NCI-H1048 (cell line): Measurements from ENCODE around the gene ABCF2.

Experiments used
- DNase-seq: peaks from one replicate; lab custom pipeline; 2025; lab: John Stamatoyannopoulos, UW

ABCF2 gene

DNA sequence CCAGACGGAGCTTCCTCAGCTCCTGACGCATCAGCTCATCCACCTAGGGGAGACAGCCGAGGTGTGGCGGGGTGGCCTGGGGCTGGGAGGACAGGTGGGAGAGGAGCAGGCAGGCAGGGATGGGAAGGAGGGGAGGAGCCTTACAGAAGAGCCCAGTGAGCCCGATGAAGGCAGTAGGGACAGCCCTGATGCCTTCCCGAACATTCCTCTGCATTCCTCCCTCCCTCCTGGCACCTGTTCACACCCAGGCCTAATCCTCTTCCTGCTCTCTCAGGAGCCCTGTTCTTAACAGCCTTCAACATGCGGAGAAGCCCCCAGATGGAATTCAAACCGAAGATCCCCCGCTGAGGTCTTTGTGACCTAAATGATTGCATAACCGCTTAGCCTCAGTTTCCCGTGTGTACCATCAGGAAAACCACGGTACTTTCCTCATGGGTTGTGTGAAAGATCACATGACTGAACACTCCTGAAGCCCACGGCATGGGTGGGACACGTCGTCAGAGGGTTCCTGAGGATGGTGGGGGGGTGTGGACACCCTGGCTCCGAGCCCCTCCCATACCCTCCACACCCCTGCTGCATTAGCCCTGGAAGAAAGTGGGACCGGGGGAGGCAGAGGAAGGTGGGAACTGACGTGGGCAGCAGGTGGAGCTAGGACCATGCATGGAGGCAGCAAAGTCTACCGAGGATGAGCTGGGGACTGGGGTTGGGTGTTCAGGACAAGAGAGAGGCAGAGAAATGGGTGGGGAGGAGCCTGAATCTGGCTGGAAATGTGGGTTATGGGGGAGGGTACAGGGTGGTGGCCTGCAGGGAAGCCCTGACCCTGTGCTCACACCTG, 31.2 kb downstream of the ABCF2 start:
- no peak for DNase-seq

DNA sequence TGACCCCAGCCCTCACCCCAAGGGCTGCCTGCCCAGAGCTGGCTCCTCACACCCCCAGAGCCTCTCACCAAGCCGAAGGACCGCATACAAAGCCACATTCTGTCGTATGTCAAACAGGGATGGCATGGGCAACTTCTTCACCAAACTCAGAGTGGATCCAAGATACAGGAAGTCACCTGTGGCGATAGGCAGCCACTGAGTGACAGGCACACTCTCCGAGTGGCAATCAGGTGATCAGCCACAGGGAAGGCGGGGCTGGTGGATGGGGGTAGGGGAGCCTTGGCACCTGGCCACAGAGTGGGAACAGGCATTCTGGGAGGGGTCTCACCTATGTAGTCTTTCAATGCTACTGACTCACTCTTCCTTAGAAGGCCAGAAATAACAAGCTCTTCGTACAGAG, 32.8 kb downstream of the ABCF2 start:
- DNase-seq: no peak

DNA sequence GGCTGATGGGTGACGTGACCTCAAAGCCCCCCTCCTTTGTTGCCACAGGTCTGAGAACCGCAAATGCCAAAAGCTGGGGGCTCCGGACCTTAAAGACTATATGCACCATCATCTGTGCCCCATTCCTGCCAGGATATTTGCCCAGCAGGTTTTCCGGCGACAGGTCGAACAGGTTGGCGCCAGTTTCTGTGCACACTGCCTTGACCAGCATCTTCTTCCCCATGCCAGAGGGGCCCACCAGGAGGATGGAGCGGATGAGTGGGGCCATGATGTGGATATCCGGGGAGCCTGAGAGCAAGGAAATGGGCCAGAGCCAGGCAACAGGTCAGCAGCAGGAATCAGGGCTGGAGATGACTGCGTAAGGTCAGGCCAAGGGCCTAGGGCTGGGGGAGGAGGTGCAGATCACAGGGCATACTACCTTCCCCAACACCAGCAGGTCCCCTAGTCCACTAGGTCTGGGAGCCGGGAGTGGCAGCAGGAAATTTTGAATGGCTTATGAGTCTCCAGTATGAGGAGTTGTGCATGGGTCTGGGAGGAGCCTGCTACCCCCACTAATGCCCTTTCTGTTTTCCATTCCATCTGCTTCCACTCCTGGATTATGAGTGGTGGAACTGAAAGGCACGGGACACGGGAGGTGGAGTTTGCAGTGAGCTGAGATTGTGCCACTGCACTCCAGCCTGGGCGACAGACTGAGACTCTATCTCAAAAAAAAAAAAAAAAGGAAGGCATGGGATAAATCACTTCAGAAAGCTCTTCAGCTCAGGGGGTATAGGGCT, 33.6 kb downstream of the ABCF2 start:
- no peak for DNase-seq

DNA sequence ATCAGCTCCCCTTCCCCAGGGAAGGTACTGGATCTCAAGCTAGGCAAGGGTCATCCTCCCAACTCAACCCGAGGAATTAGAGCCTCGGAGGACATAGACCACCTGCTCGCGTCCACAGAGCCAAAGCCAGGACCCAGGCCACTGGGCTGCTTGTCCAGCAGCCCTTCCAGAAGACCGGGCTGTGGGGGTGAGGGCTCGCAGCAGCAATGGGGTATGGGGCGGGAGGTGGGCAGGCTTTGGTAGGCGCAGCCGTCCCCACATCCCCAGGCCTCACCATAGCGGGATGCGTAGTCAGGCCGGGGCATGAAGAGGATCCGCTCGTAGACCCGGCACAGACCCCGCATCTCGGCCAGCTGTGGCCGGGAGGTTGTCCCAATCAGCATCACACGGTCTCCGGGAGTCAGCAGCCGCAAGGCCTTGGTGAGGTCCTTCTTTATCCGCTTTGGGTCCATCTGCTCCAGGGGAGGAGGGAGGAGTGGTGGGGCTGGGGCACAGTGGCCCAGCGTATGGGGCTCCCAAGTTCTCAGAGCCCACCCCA, 34.9 kb downstream of the ABCF2 start:
- no peak for DNase-seq

DNA sequence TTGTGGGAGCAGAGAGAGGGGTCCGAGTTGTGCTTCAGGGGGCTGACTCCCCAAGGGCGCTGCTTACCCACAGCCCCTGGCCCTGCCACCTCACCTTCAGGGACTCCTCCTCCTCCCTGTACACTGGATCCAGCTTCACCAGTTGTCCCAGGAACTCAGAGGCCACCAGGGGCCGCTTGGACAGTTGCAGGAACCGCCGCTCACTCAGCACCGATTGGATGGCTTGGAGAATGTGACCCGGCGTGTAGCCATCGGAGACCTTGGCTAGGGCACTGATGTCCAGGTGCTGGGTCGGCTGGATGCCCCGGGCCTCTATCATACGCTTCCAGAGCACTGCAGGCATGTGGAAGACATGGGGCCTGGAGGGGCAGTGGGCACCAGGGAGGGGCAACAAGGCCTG, 35.5 kb downstream of the ABCF2 start:
- no peak for DNase-seq

DNA sequence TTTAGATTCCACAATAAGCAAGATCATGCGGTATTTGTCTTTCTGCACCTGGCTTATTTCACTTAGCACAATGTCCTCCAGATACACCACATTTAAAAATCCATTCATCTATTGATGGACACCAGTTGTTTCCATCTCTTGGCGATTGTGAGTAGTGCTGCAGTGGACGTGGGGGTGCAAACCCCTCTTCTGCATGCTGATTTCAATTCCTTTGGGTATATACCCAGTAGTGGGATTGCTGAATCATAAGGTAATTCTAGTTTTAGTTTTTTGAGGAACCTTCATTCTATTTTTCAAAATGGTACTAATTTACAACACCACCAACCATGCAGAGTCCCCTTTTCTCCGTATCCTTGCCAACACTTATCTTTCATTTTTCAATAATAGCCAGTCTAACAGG, 38.0 kb downstream of the ABCF2 start:
- no peak for DNase-seq

DNA sequence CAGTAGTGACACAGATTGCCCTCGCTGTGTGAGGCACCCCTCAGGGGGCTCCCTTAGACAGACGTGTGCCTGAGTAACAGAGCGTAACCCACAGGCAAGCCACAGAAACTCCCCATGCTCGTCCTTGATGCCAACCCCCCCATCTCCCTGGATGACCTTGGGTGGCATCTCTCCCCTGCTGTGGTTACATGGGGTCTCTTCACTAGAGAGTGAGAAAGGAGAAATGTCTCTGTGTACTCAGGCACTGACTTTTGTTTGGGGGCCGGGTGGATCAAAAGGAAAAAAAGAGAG, 38.8 kb downstream of the ABCF2 start:
- DNase-seq: no peak

DNA sequence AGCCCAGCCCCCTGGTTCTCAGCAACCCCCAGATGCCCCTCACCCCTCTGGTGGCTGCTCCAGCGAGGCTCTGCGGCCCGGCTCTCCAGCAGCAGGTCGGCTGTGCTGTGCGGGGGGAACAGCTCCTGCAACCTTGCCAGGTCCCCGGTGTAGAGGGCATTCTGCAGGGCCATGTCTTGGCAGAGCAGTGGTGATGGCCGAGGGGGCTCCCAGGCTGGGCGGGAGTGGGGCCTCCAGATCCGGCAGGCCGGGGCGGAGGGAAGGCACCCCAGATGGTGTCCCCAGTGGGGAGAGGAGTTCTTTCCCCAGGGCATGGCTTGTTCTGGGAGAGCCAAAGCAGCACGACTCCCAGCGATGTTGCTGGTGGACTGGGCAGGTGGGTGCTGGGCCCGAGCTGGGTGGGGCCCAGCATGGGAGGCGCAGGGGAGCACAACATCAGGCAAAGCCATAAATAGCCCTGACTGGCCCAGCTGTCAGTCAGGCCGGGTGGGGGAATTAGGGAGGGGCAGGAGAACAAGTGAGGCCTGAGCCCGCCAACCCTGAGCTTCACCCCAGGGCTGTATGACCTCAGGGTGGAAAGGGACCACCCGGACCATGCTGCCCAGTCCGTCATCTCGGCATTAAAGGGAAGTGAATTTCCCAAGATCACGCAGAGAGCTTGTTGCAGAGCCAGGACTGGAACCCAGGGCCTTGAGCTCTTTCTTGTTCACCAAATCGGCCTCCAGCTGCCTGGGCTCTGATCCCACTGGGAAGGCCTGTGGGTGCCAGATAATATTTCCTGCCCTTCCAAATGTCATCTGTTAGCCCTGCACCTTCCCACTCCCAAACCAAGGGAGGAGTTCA, 39.4 kb downstream of the ABCF2 start:
- no peak for DNase-seq

DNA sequence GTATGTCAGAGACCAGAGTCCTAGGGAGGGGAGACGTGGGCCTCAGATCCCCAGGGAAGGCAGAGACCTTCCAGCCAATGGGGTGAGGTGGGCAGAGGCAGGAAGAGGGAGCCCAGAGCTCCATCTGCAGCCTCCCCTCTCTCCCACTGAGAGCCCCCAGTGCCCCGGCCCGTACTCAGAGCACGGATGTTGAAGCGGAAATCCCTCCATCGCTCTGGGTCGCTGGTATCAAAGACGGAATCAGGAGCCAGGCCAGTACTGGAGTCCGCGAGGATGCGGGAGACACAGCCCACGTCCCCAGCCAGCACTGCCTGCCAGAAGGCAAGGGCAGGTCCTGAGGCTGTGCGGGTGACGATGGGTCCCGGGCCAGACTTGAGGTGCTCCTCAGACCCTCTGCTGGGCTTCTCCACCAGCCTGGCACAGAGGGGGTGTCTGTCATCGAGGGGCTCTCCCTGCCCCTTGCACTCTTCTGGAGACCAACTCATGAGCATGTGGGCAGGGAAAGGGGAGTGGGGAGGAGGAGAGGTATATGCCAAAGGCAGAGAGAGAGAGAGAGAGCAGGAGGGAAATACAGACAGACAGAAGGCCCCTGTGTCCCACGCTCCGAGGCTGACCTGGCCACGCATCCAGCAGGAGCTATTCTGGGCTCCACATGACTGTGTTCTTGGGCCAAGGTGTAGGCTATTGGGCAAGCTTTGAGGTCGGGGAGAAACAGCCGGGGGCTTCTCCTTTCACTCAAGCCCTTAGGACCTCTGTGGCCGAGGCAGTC, 40.2 kb downstream of the ABCF2 start, which contains the start of gene ASB10:
TSS of gene ASB10 (minus strand) at position 611 of the 769 bp plus-strand sequence. CDS start at position 491, 120 bp downstream.
- DNase-seq: no peak

DNA sequence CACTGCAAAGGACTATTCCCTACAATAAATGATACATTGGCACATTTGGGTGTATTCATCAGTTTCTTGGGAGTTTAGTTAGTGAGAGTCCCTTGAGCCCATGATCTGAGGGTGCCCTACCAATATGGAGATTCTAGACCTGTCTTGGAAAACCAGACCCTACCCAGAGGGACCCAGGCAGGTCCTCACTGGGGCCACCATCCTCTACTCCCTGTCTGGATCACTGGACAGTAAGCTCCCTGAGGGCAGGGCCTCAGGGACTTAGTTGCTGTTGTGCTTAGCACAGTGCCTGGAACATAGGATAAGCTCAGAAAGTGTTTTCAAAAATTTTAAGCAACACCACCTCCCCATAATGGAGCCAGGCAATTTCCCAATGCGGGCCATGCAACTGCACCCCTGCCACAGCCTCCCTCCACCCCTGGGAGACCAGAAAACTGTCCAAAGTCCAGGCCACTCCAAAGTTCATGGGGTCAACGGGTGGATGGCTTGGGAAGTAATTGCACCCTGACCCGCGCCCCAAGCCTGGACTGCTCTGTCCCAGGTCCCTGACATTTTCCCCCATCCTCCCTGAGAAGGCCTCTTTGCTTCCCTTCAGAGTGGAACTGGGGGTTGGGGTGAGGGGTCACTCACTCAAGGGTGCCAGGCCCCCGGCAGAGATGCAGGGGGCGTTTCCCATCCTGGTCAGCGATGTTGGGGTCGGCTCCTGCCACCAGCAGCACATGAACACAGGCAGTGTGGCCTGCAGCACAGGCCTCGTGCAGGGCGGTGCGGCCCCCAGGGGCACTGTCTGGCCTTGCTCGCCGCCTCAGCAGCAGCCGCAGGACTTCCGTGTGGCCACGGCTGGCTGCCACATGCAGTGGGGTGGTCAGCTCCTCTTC, 41.0 kb downstream of the ABCF2 start:
- DNase-seq: no peak

DNA sequence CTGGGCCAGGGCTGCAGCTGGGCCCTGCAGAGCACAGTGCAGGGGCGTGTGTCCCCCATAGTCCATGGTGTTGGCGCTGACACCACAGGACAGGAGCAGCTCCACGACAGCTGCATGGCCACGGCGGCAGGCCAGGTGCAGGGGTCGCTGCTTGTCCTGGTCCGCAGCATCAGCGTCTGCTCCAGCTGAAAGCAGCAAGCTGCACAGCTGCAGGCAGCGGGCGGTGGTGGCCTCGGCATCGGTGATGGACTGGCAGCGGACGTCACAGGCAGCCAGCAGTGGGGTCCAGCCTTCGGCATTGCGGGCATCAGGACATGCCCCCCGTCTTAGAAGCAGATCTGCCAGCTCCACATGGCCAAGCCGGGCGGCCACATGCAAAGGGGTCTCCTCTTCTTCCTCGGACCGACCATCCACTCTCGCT, 46.0 kb downstream of the ABCF2 start:
- no peak for DNase-seq

DNA sequence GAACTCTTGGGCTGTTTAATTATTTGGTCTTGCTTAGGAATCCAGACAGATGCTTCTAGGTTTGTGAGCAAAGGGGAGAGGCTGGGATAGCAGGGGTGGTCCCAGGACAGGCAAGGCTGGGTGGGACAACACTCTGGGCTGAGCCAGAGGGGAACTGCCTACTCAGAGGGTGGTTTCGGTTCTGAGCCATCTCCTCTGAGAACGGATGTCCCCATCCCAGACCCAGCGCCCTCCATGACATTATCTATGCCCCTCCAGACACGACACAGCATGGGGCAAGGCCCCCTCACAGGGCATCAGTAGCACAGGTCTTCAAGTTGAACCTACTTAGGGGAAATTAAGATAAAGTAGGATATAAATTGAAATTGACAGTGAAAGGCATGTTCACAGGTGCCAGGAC, 47.1 kb downstream of the ABCF2 start:
- DNase-seq: no peak

DNA sequence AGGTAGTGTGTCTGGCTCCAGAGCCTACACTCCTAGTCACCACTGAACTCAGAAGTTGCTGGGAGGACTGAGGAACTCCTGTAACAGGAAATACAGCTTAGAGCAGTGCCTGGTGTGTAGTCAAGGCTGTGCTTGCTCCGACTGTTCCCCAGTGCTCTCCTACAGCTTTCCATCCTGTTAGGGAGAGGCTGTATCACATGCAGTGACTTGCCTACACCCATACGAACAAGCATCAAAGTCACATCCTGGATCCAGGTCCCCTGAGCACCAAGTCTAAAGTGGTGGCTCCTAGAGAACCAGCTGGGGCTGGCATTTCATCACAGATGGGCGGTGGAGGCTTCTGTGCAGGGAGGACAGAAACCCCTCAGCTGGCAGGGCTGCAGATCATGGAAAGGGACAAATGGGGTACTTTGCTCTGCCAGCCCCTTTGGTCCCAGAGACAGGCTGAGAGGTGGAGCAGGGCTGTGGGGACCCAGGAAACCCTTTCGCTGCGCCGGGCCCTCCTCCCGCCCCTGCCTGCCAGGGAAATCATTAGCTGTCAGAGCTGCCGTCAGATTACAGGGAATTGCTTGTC, 47.6 kb downstream of the ABCF2 start:
- DNase-seq: no peak

DNA sequence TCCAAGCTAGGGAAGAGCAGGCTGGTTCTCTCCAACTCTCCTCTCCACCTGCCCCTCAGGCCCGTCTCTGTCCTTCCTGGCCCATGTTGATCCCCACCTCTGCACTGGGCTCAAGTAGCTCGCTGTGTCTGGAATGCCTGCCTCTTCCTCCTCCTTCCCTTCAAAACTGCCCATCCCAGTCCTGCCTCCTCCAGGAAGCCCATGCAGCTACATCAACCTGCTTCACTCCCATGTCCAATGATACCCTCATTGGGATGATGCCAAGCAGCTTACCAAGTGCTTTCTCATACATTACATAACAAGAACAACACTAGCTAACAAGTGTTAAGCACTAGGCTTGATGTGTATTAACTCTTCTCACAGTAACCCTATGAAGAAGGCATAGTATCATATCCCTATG, 48.2 kb downstream of the ABCF2 start:
- DNase-seq: no peak

DNA sequence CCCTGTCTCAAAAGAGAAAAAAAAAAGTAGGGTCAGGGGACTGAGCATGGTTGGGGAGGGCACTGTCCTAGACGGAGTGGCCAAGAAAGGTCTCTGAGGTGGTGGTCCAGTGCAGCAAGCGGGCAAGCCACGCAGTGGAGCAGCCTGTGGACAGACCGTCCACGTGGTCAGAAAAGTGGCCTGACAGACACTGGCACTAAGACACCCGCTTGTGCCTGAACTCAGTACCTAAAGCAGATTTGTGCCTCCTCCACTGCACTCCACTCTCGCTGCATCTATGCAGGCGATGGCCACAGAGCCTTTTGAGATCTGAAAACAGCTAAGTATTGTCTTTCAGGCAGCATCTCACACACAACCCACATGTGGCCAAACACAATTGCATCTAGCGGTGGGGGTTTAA, 48.8 kb downstream of the ABCF2 start:
- no peak for DNase-seq

DNA sequence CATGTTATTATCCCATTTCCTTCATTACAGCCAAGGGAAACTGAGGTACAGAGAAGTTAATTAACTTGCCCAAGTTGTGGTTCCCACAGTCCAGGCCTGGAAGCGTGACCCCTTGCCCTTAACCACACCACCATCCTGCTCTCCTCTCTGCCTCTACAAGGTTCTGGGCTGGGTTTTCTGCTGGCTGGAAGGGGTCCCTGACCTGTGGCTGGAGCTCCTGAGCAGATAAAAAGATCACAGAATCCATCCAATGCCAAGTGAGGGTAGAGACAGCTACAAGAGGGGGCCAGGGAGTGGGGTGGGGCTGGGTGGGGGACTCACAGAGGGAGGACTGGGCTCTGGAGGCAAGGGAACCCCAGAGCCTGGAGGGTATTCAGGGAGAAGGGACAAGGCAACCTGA, 49.7 kb downstream of the ABCF2 start:
- no peak for DNase-seq

DNA sequence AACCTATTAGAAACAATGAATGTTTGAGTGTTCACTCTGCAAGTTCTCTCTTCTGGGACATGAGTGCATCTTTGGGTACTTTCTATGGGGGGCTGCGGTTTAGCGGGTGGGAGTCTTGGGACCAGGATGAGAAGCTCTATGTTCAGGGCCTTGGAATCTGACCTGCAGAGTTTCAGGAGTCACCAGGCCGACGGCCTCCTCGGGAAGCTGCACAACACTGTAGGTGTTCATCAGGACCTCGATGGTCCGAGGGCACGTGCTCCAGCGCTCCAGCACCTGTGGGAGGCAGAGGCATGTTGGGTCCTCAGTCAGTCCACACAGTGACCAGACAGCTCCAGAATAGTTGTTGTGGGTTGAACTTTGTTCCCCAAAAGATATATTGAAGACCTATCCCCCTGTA, 50.6 kb downstream of the ABCF2 start:
- DNase-seq: no peak

DNA sequence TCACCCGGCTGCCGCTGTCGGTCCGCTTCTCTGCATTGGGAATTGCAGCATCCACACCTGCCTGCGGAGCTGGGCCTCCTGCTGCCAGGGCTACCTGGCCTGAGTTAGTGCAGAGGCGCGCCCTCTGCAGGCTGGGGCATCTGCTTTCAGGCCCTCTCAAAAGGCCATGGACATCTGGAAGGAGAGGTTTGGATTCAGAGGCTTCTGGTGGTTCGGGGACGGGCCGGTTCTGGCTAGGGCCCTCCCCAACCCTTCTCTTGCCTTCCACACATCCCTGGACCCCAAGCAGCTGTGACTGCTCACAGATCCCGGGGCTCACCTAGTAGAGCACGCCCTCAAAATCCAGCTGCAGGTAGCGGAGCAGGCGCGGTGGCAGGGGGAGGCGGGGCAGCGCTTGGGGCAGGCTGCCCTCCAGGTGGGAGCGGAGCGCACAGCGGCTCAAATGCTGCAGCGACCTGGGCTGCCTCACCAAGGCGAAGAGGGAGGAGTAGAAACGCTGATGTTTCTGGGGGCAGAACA, 51.2 kb downstream of the ABCF2 start:
- no peak for DNase-seq

DNA sequence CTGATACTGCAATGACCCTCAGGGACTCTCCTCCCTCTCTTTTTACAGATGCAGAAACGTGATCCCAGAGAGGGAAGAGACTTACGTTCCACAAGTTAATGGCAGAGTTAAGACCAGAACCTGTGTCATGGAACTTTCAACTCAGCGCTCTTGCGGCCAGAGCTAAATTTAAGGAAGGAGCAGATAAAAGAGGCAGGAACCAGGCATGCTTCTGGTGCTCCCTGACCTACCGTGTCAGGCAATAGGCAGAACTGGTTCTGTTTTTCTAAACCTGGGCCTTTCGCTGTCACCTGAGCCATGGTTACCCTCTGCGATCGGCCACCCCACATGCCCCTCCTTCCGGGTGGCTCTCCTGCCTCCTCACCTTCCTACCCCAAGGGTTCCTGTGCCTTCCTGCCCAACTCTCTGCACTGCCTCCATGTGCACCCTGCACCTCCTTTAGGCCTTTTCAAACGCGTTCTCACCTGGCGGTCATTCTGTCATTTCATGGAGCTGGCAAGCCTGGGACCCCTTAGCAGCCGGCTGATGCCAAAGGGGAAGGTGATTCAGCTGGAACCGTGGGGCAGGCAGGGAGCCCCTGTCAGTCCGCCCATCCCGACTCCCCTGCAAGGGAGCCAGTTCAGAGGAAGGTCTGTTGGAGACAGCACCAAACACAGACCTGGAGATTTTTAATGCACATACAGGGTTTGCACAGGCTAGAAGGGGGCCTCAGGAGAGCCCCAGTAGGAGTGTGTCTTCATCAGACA, 51.8 kb downstream of the ABCF2 start:
- DNase-seq: no peak
